GM19328 (cell line): ENCODE measurements around the gene MBD5.

Experiments used
- ATAC-seq: cut with Tn5 transposase; IDR thresholded peaks from one replicate; pipeline ENCODE4 v1.9.1; 2021; ENCODE audit warnings: mild to moderate bottlenecking, moderate library complexity; ENCODE audit not compliant: unreplicated experiment

MBD5 gene

GRCh38 chr2:148022882-148023281, 2.0 kb downstream of the MBD5 start:
- ATAC-seq, result no peak

DNA sequence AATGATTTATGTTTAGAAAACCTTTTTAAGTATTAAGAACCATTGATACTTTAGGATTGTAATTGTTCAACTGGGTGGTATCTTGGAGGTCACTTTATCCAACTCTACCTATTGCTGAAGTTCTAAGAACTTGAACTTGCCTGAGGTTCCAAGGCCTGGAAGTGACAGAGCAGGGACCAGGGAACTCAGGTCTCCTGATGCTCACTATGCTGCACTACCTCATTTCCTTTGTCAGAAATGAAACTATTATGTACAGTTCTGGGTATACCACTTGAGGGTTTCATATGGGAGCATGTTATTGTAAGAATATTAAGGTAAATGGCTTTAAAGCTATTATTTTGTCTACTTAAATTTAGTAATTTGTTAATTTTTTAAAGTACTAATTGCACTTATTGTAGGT, 3.0 kb downstream of the MBD5 start:
- no peak for ATAC-seq

GRCh38 chr2:148026573-148026972, 5.7 kb downstream of the MBD5 start:
- no peak for ATAC-seq

- ATAC-seq, result no peak
These were observed 6.9 kb downstream of the MBD5 start for GRCh38 chr2:148027822-148028221.

DNA sequence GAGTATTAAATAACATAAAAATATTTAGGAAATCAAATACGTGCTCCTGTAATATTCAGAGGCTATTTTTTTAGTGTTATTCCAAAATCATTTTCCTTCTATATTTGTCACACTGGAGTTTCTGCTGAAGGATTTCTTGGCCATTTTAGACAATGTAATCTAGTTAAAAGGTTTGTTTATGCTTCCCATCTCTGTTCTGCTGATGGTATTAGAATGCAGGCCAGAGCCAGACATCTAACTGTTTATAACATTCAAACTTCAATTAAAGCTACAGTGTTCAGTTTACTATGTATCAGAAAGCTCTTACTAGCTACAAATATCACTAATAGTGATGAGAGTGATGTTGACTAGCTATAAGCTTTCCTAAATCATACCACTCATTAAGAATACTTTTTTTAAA, 7.9 kb downstream of the MBD5 start:
- no peak for ATAC-seq

GRCh38 chr2:148031152-148031551, 10.3 kb downstream of the MBD5 start:
- ATAC-seq, result no peak

- no peak for ATAC-seq
These were observed 11.3 kb downstream of the MBD5 start for GRCh38 chr2:148032215-148032614.

GRCh38 chr2:148039783-148040182, 18.9 kb downstream of the MBD5 start:
- no peak for ATAC-seq

- ATAC-seq, result peak; percentile 82
These were observed 21.3 kb downstream of the MBD5 start for GRCh38 chr2:148042219-148042618.

GRCh38 chr2:148044322-148044721, 23.4 kb downstream of the MBD5 start:
- ATAC-seq, result no peak

DNA sequence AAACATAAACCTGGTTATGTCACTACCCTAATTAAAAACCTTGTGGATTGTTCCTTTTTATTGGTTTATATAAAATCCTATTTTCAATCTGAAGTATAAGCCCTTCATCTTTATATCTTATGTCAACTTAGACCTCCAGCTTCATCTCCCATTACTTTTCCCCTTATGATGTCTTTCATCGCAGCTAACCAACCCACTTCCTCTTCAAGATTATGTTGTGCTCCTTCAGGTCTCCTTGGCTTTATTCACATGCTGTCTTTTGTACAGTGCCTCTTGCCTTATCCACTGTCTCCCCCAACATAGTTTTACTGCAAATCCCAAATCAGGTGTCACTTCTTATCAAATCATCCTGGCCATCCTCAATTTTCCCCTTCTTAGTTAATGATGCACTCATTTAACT, 25.9 kb downstream of the MBD5 start:
- ATAC-seq, result no peak

GRCh38 chr2:148048475-148049221, 27.8 kb downstream of the MBD5 start:
- peak; percentile 47 for ATAC-seq

DNA sequence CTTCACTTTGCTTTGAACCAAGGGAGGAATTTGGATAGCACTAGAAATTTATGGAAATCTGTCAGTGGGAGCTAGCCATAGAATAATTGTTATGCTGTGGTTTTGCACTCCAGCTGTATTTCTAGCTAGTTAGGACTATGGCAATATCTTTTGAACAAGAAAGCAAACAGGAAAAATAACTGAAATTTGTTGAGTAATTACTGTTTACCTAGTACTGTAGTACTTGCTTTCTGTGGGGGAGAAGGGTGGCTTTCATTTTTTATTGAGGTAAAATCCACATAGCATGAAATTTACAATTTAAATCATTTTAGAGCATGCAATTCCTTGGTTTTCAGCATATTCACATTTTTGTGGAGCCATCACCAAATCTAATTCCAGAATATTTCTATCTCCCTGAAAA, 28.4 kb downstream of the MBD5 start:
- no peak for ATAC-seq

- no peak for ATAC-seq
These were observed 31.8 kb downstream of the MBD5 start for GRCh38 chr2:148052687-148053086.

- no peak for ATAC-seq
These were observed 37.8 kb downstream of the MBD5 start for GRCh38 chr2:148058641-148059040.

- ATAC-seq, result no peak
These were observed 42.7 kb downstream of the MBD5 start for GRCh38 chr2:148063633-148064032.

DNA sequence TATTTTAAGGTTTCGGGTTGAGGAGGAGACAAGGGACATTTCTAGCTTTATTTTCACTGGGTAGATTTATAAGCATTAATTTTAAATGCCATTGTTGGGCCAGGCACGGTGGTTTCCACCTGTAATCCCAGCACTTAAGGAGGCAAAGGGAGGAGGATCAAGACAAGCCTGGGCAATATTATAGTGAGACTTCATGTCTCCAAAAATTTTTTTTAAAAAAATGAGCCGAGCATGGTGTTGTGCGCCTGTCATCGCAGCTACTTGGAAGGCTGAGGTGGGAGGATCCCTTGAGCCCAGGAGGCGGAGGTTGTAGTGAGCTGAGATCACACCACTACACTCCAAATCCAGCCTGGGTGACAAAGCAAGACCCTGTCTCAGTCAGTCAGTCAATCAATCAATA, 45.0 kb downstream of the MBD5 start:
- ATAC-seq, result no peak

GRCh38 chr2:148067801-148068200, 46.9 kb downstream of the MBD5 start:
- no peak for ATAC-seq

DNA sequence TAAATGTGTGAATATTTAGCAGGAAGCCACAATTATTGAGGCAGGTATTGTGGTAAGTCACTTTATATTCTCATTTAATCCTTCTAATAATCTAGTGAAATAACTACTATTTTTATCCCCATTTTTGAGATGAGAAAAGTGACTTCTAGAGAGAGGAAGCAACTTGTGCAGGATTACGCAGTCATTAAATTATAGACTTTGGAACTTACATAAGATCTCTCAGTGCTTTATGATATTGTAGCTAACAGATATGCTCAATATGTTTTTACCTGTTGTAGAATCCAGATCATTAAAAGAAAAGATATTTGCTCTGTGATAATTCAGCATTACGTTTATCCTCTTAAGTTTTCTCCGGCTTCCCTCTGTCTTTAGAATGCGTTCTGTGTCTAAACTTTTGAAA, 50.5 kb downstream of the MBD5 start:
- no peak for ATAC-seq

- ATAC-seq, result no peak
These were observed 75.1 kb downstream of the MBD5 start for GRCh38 chr2:148096012-148096411.

DNA sequence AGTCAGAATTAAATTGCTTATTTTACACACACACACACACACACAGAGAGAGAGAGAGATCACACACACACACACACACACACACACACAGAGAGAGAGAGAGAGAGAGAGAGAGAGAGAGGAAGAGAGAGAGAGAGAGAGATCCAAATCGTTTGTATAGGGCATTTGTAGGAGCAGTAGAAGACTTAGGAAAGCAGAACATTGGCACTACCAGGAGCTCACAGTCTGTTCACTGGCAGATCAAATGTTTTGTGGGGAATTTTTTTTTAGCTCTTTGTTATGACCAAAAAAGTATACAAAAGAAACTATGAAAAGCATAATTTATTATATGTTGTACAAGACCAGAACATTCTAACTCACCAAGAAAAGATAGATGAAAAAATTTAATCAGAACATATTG, 81.8 kb downstream of the MBD5 start:
- ATAC-seq, result no peak

DNA sequence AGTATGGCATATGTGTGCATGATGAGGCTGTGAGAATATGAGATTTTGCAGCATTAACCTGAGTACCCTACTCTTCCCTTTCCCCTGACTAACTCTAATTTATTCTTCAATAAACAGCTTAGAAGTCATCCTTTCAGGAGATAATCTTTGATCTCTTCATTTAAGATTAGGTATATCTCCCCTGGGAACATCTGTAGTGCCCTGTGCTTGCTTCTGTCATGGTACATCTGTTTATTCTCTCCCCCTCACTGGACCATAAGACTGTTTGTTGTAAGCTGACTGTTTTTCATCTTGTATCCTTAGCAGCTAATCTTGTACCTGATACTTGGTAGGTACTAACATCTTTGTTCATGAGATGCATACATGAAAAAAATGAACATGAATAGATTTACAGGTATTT, 83.1 kb downstream of the MBD5 start:
- no peak for ATAC-seq

DNA sequence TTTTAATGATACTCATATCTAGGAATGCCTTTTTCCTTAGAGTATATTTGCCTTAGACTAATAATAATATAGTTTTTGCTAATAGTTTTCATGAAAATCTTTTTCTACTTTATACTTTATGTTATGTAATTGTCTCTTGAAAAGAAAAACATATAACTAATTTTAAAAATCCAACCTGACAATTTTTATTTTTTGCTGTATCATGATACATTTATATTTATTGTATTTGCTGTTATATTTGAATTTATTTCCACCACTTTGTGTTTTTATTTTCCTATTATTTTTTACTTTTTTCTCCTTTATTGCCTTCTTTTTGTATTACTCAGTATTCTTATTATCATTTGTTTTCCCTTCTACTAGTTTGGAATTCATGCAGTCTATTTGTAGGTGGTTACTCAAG, 85.4 kb downstream of the MBD5 start:
- ATAC-seq, result no peak
